IMR-90 (cell line): Measurements from ENCODE around the gene PCDH1.

Source experiments
- RFX5 ChIP-seq: IDR thresholded peaks from 2 replicates; pipeline ENCODE4 v1.8.0; 2012; ENCODE audit warnings: low read depth, mild to moderate bottlenecking, low read length, moderate library complexity
- TF ChIP-seq, protein P1 (sequence below): conservative IDR thresholded peaks from 2 replicates; pipeline ENCODE4 v1.5.1; 2012; ENCODE audit warnings: mild to moderate bottlenecking, low read depth, low read length, improper control_type of control experiment
- TF ChIP-seq, protein P2 (sequence below): fragments of 150-350 bp; IDR thresholded peaks from 2 replicates; pipeline ENCODE4 v1.6.1; 2017; ENCODE audit warnings: mild to moderate bottlenecking, antibody characterized with exemption, low read length, low read depth

DNA sequence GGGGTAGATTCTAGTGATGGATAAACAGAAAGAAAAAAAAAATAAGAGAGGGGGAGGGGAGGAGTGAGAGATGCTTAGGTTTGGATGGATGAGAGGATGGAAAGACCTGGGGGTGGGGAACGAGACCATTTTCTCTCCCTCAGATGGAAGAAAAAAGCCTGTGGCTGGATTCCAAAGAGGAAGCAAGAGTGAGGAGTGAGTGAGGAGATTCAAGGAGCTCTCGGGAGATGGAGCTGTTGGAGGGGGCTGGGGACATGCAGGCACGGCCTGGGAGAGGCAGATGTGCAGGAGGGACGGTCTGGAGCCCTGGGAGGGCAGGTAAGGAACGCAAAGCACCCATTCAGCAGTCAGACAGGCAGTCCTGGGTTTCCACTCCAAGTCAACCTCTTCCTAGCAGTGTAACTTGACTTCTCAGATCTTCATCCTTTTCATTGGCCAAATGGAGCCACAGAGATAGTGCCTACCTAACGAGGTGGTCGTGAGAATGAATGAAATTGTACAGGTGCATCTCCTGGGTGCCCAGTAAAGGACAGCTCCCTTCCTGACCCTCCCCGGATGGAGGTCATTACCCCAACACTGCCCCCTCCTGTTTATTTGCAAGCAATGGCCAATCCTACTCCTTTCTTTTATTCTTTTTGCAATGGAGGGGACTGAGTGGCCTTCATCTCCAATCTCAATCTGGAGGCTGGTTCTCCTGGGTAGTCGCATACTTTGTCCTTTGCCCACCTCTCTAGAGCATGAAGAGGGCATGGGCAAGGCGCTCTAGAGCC is 52.2 kb downstream of the PCDH1 start:
- TF ChIP-seq, protein P1, sequence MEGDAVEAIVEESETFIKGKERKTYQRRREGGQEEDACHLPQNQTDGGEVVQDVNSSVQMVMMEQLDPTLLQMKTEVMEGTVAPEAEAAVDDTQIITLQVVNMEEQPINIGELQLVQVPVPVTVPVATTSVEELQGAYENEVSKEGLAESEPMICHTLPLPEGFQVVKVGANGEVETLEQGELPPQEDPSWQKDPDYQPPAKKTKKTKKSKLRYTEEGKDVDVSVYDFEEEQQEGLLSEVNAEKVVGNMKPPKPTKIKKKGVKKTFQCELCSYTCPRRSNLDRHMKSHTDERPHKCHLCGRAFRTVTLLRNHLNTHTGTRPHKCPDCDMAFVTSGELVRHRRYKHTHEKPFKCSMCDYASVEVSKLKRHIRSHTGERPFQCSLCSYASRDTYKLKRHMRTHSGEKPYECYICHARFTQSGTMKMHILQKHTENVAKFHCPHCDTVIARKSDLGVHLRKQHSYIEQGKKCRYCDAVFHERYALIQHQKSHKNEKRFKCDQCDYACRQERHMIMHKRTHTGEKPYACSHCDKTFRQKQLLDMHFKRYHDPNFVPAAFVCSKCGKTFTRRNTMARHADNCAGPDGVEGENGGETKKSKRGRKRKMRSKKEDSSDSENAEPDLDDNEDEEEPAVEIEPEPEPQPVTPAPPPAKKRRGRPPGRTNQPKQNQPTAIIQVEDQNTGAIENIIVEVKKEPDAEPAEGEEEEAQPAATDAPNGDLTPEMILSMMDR, result peak; percentile 45
- TF ChIP-seq RFX5, result no peak
- TF ChIP-seq, protein P2, sequence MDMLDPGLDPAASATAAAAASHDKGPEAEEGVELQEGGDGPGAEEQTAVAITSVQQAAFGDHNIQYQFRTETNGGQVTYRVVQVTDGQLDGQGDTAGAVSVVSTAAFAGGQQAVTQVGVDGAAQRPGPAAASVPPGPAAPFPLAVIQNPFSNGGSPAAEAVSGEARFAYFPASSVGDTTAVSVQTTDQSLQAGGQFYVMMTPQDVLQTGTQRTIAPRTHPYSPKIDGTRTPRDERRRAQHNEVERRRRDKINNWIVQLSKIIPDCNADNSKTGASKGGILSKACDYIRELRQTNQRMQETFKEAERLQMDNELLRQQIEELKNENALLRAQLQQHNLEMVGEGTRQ, result no peak
